ENCODE measurements around the gene AFAP1L1. TPM values are rescaled to one million over a fixed set of nuclear protein-coding genes. Genes with fewer than 3 reads are reported as not detected.

The AFAP1L1 gene
- total and polyA plus RNA-seq, 2 of the 13 experiments (the other 11 are each of a cell fraction or from before 2014, with no cell fraction given) = 0.38 to 1.0 TPM

DNA sequence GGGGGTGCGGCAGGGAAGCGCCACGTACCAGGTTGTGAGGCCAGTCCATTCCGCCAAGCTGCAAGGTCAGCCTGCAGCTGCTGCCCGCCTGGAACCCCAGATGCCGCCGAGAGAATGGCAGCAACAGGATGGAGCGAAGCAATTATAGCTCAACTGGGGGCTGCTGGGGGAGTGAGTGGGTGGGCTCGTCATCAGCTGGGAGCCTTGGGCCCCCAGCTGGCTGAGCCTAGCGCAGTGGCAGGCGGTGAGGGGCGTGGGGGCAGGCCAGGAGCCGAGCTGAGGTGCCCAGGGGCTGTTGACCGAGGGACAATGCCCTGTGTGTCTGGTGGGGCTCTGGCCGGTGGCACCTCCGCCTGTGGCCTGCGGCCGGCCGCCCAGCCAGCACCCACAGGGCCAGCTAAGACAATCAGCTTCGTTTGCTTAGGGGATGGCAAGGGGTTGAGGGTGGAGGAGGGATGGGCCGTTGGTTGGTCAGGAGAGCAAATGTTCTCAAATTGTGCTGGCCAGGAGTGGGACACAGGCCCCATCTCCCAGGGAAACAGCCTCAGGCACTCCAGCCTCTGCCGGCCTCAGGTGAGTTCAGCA lies 107.6 kb downstream of the AFAP1L1 start, which contains the start of gene IL17B (continued):
- no peak for TF ChIP-seq LCORL (IDR thresholded peaks at IDR 0.05)
- TF ChIP-seq LCORL (CRISPR knock-in tag; IDR thresholded peaks at IDR 0.05) = no peak
- no peak for TF ChIP-seq ZC3H4 (CRISPR knock-in tag; IDR thresholded peaks at IDR 0.05; ENCODE audit: borderline replicate concordance)
- peak; percentile 41; the same call in 1 of the 2 replicates for TF ChIP-seq PITX1 (CRISPR knock-in tag; IDR thresholded peaks at IDR 0.05)
- TF ChIP-seq BHLHE40 (IDR thresholded peaks at IDR 0.05; ENCODE audit: low read length) = no peak
- no peak for TF ChIP-seq ZNF737 (CRISPR knock-in tag; IDR thresholded peaks at IDR 0.05; ENCODE audit: borderline replicate concordance)
- peak; percentile 35; the same call in 1 of the 2 replicates for TF ChIP-seq GABPB1 (CRISPR knock-in tag; IDR thresholded peaks at IDR 0.05)
- TF ChIP-seq ZNF615 (CRISPR knock-in tag; IDR thresholded peaks at IDR 0.05; ENCODE audit: borderline replicate concordance) = no peak
- TF ChIP-seq, protein P1, sequence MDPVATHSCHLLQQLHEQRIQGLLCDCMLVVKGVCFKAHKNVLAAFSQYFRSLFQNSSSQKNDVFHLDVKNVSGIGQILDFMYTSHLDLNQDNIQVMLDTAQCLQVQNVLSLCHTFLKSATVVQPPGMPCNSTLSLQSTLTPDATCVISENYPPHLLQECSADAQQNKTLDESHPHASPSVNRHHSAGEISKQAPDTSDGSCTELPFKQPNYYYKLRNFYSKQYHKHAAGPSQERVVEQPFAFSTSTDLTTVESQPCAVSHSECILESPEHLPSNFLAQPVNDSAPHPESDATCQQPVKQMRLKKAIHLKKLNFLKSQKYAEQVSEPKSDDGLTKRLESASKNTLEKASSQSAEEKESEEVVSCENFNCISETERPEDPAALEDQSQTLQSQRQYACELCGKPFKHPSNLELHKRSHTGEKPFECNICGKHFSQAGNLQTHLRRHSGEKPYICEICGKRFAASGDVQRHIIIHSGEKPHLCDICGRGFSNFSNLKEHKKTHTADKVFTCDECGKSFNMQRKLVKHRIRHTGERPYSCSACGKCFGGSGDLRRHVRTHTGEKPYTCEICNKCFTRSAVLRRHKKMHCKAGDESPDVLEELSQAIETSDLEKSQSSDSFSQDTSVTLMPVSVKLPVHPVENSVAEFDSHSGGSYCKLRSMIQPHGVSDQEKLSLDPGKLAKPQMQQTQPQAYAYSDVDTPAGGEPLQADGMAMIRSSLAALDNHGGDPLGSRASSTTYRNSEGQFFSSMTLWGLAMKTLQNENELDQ (CRISPR knock-in tag; IDR thresholded peaks at IDR 0.05; ENCODE audit: borderline replicate concordance) = no peak
- no peak for TF ChIP-seq ZNF879 (CRISPR knock-in tag; IDR thresholded peaks at IDR 0.05)
- TF ChIP-seq ZNF589 (CRISPR knock-in tag; conservative IDR thresholded peaks at IDR 0.05) = 0 out of 2 replicates have a peak, but pooled peaks have one; percentile 32
- TF ChIP-seq NCOA5 (CRISPR knock-in tag; IDR thresholded peaks at IDR 0.05) = no peak
- TF ChIP-seq SKI (IDR thresholded peaks at IDR 0.05; ENCODE audit: partially characterized antibody) = no peak
- TF ChIP-seq MTF2 (CRISPR knock-in tag; IDR thresholded peaks at IDR 0.05; ENCODE audit: borderline replicate concordance) = no peak
- TF ChIP-seq RAD51 (IDR thresholded peaks at IDR 0.05; ENCODE audit: borderline replicate concordance) = no peak
- TF ChIP-seq JDP2 (CRISPR knock-in tag; IDR thresholded peaks at IDR 0.05; ENCODE audit: borderline replicate concordance) = no peak
- TF ChIP-seq, protein P2, sequence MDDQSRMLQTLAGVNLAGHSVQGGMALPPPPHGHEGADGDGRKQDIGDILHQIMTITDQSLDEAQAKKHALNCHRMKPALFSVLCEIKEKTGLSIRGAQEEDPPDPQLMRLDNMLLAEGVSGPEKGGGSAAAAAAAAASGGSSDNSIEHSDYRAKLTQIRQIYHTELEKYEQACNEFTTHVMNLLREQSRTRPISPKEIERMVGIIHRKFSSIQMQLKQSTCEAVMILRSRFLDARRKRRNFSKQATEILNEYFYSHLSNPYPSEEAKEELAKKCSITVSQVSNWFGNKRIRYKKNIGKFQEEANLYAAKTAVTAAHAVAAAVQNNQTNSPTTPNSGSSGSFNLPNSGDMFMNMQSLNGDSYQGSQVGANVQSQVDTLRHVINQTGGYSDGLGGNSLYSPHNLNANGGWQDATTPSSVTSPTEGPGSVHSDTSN (CRISPR knock-in tag; IDR thresholded peaks at IDR 0.05; ENCODE audit: borderline replicate concordance) = no peak
- TF ChIP-seq HDAC6 (IDR thresholded peaks at IDR 0.05; ENCODE audit: low read depth, low read length) = no peak
- no peak for TF ChIP-seq SNAI1 (CRISPR knock-in tag; IDR thresholded peaks at IDR 0.05; ENCODE audit: borderline replicate concordance)
- TF ChIP-seq, protein P3, sequence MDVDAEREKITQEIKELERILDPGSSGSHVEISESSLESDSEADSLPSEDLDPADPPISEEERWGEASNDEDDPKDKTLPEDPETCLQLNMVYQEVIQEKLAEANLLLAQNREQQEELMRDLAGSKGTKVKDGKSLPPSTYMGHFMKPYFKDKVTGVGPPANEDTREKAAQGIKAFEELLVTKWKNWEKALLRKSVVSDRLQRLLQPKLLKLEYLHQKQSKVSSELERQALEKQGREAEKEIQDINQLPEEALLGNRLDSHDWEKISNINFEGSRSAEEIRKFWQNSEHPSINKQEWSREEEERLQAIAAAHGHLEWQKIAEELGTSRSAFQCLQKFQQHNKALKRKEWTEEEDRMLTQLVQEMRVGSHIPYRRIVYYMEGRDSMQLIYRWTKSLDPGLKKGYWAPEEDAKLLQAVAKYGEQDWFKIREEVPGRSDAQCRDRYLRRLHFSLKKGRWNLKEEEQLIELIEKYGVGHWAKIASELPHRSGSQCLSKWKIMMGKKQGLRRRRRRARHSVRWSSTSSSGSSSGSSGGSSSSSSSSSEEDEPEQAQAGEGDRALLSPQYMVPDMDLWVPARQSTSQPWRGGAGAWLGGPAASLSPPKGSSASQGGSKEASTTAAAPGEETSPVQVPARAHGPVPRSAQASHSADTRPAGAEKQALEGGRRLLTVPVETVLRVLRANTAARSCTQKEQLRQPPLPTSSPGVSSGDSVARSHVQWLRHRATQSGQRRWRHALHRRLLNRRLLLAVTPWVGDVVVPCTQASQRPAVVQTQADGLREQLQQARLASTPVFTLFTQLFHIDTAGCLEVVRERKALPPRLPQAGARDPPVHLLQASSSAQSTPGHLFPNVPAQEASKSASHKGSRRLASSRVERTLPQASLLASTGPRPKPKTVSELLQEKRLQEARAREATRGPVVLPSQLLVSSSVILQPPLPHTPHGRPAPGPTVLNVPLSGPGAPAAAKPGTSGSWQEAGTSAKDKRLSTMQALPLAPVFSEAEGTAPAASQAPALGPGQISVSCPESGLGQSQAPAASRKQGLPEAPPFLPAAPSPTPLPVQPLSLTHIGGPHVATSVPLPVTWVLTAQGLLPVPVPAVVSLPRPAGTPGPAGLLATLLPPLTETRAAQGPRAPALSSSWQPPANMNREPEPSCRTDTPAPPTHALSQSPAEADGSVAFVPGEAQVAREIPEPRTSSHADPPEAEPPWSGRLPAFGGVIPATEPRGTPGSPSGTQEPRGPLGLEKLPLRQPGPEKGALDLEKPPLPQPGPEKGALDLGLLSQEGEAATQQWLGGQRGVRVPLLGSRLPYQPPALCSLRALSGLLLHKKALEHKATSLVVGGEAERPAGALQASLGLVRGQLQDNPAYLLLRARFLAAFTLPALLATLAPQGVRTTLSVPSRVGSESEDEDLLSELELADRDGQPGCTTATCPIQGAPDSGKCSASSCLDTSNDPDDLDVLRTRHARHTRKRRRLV (CRISPR knock-in tag; IDR thresholded peaks at IDR 0.05) = no peak
- 0 out of 2 replicates have a peak, but pooled peaks have one; percentile 14 for TF ChIP-seq SALL1 (CRISPR knock-in tag; IDR thresholded peaks at IDR 0.05)
- TF ChIP-seq NFIB (CRISPR knock-in tag; IDR thresholded peaks at IDR 0.05; ENCODE audit: borderline replicate concordance) = no peak

Data from HepG2 (cell line).